Measurements from ENCODE around the gene ZBTB20.

Gene ZBTB20

GRCh38 chr3:115086344-115086743 lies 60.7 kb downstream of the ZBTB20 start:
- Histone ChIP-seq H2AFZ (ENCODE audit: low read depth, low read length, severe bottlenecking) (no peak overlapping the region), H3K79me2 (ENCODE audit: insufficient read depth, low read length) (no peaks in the 10 kb centered on the region), H3K9ac (ENCODE audit: low read length) (no peak overlapping the region), H3K9me3 (ENCODE audit: insufficient read depth, low read length) (no peaks in the 10 kb centered on the region), H3F3A (ENCODE audit: insufficient read depth) (no peaks in the 10 kb centered on the region), H3K27me3 (ENCODE audit: low read length) (no peaks in the 10 kb centered on the region), H4K20me1 (ENCODE audit: low read depth, low read length) (no peaks in the 10 kb centered on the region; the same call in 1 of the 2 replicates), H3K36me3 (ENCODE audit: low read length) (no peaks in the 10 kb centered on the region), H3K4me2 (ENCODE audit: low read depth, low read length, poor library complexity, severe bottlenecking) (no peak overlapping the region), H3K9me2 (replicated peaks; ENCODE audit: insufficient read depth, low read length) (no peaks in the 10 kb centered on the region), H3K4me3 (ENCODE audit: insufficient read depth, low read length, poor library complexity, severe bottlenecking) (no peak overlapping the region), H3K27ac (ENCODE audit: low read depth, low read length) (no peak overlapping the region)
- TF ChIP-seq CTCF (IDR thresholded peaks at IDR 0.05; ENCODE audit: insufficient read depth, low read length, poor library complexity, severe bottlenecking) (no peak), EZH2phosphoT487 (conservative IDR thresholded peaks at IDR 0.05; ENCODE audit: low read length) (no peak)

DNA sequence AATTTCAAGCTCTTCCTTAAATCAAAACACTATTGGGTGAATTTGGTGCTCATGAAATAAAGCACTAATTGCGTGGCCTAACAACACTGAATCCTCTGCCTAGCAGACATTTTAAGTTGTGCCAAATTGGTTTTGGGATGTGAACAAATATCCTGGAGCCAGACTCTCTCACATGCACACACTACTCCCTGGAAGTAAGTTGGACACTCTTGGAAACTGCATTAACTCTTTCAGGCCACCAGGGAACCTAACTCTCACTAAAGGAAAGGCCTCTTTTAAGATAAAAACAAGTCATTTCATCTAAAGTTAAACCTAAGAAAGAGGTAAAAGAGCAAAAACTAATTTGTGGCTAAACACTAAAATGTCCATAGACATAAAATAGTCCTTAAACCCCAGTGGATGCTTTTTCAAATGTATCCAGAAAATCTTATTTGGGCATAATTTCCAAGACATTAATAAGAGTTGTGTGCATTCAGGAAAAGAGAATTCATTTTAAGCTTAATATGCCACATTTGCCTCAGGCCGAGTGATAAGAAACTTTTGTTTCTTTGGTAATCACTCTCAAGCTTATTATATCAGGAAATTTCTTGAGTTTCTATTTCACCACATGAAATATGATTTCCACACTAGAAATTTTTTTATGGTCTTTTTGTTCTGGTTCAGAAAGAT lies 61.8 kb downstream of the ZBTB20 start:
- no peak overlapping the region for H3K4me3 ChIP-seq (ENCODE audit: insufficient read depth, low read length, poor library complexity, severe bottlenecking)
- H3K79me2 ChIP-seq (ENCODE audit: insufficient read depth, low read length), result 0 out of 2 replicates have a peak, but pooled peaks cover 5% of the 10 kb centered on the region
- H3F3A ChIP-seq (ENCODE audit: insufficient read depth), result no peaks in the 10 kb centered on the region
- no peaks in the 10 kb centered on the region; the same call in 1 of the 2 replicates for H4K20me1 ChIP-seq (ENCODE audit: low read depth, low read length)
- no peak overlapping the region for H3K27ac ChIP-seq (ENCODE audit: low read depth, low read length)
- H3K9me2 ChIP-seq (replicated peaks; ENCODE audit: insufficient read depth, low read length), result no peaks in the 10 kb centered on the region
- H3K27me3 ChIP-seq (ENCODE audit: low read length), result no peaks in the 10 kb centered on the region
- TF ChIP-seq EZH2phosphoT487 (conservative IDR thresholded peaks at IDR 0.05; ENCODE audit: low read length) (no peak), CTCF (IDR thresholded peaks at IDR 0.05; ENCODE audit: insufficient read depth, low read length, poor library complexity, severe bottlenecking) (no peak)
- no peaks in the 10 kb centered on the region for H3K9me3 ChIP-seq (ENCODE audit: insufficient read depth, low read length)
- H3K9ac ChIP-seq (ENCODE audit: low read length), result no peak overlapping the region
- no peak overlapping the region for H3K4me2 ChIP-seq (ENCODE audit: low read depth, low read length, poor library complexity, severe bottlenecking)
- no peaks in the 10 kb centered on the region for H3K36me3 ChIP-seq (ENCODE audit: low read length)
- no peak overlapping the region for H2AFZ ChIP-seq (ENCODE audit: low read depth, low read length, severe bottlenecking)

DNA sequence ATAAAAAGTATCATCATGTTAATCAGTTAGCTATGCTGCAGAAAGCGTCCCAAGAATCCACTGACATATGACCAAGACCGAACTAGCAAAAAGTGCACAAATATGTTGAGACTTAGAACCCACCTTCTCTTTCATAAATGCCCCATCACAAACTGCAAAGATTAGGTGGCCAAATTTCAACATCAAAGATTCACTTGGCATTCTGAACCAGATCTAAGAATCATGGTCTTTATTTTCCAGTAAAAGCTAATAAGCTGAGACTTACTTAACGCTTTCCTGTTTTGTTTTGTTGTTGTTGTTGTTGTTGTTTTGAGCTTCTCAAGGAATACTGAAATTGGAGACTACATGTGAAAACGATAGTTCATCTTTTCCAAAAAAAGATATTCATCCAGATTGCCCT lies 62.4 kb downstream of the ZBTB20 start:
- no peaks in the 10 kb centered on the region for H3K9me3 ChIP-seq (ENCODE audit: insufficient read depth, low read length)
- no peaks in the 10 kb centered on the region for H3F3A ChIP-seq (ENCODE audit: insufficient read depth)
- no peaks in the 10 kb centered on the region for H3K27me3 ChIP-seq (ENCODE audit: low read length)
- no peaks in the 10 kb centered on the region for H3K36me3 ChIP-seq (ENCODE audit: low read length)
- H3K79me2 ChIP-seq (ENCODE audit: insufficient read depth, low read length), result 0 out of 2 replicates have a peak, but pooled peaks cover 5% of the 10 kb centered on the region
- no peak overlapping the region for H3K4me2 ChIP-seq (ENCODE audit: low read depth, low read length, poor library complexity, severe bottlenecking)
- H4K20me1 ChIP-seq (ENCODE audit: low read depth, low read length), result no peaks in the 10 kb centered on the region; the same call in 1 of the 2 replicates
- no peaks in the 10 kb centered on the region for H3K9me2 ChIP-seq (replicated peaks; ENCODE audit: insufficient read depth, low read length)
- no peak overlapping the region for H3K9ac ChIP-seq (ENCODE audit: low read length)
- TF ChIP-seq EZH2phosphoT487 (conservative IDR thresholded peaks at IDR 0.05; ENCODE audit: low read length) (no peak), CTCF (IDR thresholded peaks at IDR 0.05; ENCODE audit: insufficient read depth, low read length, poor library complexity, severe bottlenecking) (no peak)
- no peak overlapping the region for H3K4me3 ChIP-seq (ENCODE audit: insufficient read depth, low read length, poor library complexity, severe bottlenecking)
- no peak overlapping the region for H3K27ac ChIP-seq (ENCODE audit: low read depth, low read length)
- H2AFZ ChIP-seq (ENCODE audit: low read depth, low read length, severe bottlenecking), result no peak overlapping the region

All from SU-DHL-6 (cell line).